ENCODE measurements around the gene PTPRG. TPM values are rescaled to one million over a fixed set of nuclear protein-coding genes. Genes with fewer than 3 reads are reported as not detected.

The PTPRG gene
- total and polyA plus RNA-seq, 2 of the 13 experiments (the other 11 are each of a cell fraction or from before 2014, with no cell fraction given), result 8.0 to 25.3 TPM

DNA sequence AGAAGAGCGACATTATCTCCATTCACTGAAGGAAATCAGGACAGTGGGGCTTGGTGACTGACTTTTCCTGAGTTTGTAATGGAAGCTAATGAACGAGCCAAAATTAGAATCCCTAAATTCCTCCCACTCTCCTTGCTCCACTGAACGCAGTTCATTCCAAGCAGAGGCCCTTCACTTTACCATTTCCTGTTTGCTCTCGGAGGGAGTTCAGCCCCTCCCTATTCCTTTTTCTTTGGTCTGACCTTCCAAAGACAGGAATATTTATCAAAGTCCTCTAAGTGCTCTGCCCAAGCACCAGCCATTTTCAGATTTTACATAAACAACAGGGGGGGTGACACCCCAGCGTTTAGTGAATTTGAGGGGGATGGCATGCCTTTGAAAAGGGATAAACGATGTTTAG is 24.0 kb upstream of the PTPRG start:
- no peaks in the 10 kb centered on the region for H3K9me3 ChIP-seq (ENCODE audit: low read length)
- H3K27ac ChIP-seq (ENCODE audit: extremely low read length, insufficient read depth, low read length), result no peak overlapping the region
- DNase-seq (ENCODE audit: low spot score) (no peak), FAIRE-seq (no peak), ATAC-seq (no peak)
- no peaks in the 10 kb centered on the region for H3K79me2 ChIP-seq (ENCODE audit: insufficient read depth, low read length)
- ChIA-PET CTCF (ENCODE audit: low intra/inter-chr PET ratio, low total read pairs) (no interaction called here), POLR2A (no interaction called here)
- no peak overlapping the region for H2AFZ ChIP-seq (ENCODE audit: low read length)
- no peak overlapping the region for H3K9ac ChIP-seq (ENCODE audit: insufficient read depth, low read depth, low read length)
- H3K4me3 ChIP-seq (replicated peaks in 1 of 3; ENCODE audit: insufficient read depth in 1 of 3, low read depth in 2 of 3, low read length in 3 of 3), result no peak overlapping the region
- in situ Hi-C loops (cut with HindIII; ENCODE audit: extremely low pct_ligation_motif_present, low pct_unique_long_range_greater_than_20kb) (no loop called here), intact Hi-C loops (cut with micrococcal nuclease; ENCODE audit: unreplicated experiment) (no loop called here)
- no peaks in the 10 kb centered on the region for H4K20me1 ChIP-seq (ENCODE audit: insufficient read depth, low read length)
- BruUV-seq (replicated peaks), result no TSS peak
- H3K4me2 ChIP-seq (ENCODE audit: low read depth, low read length), result peak overlapping the region; percentile 62
- no peaks in the 10 kb centered on the region for H3K36me3 ChIP-seq (replicated peaks in 1 of 2; ENCODE audit: control insufficient read depth in 1 of 2, insufficient read depth in 2 of 2, low read length in 2 of 2)
- no peaks in the 10 kb centered on the region; a peak in 1 of 5 replicates for H3K27me3 ChIP-seq (ENCODE audit: control insufficient read depth in 1 of 2, insufficient read depth in 2 of 2, low read length in 2 of 2)
- 28% methylated on average over 6 of the region's 6 CpGs for WGBS (ENCODE audit: low lambda C conversion rate)
- H3K4me1 ChIP-seq (ENCODE audit: insufficient read depth, low read length), result peaks cover 14% of the 10 kb centered on the region
- 0 out of 2 replicates have a peak, but pooled peaks have one; percentile 20 for TF ChIP-seq ELF3 (CRISPR knock-in tag; IDR thresholded peaks at IDR 0.05)
- TF ChIP-seq SNAPC4 (CRISPR knock-in tag; IDR thresholded peaks at IDR 0.05), result no peak
- TF ChIP-seq ETV5 (CRISPR knock-in tag; IDR thresholded peaks at IDR 0.05; ENCODE audit: borderline replicate concordance), result peak; percentile 44; the same call in 1 of the 2 replicates
- TF ChIP-seq, protein P1, sequence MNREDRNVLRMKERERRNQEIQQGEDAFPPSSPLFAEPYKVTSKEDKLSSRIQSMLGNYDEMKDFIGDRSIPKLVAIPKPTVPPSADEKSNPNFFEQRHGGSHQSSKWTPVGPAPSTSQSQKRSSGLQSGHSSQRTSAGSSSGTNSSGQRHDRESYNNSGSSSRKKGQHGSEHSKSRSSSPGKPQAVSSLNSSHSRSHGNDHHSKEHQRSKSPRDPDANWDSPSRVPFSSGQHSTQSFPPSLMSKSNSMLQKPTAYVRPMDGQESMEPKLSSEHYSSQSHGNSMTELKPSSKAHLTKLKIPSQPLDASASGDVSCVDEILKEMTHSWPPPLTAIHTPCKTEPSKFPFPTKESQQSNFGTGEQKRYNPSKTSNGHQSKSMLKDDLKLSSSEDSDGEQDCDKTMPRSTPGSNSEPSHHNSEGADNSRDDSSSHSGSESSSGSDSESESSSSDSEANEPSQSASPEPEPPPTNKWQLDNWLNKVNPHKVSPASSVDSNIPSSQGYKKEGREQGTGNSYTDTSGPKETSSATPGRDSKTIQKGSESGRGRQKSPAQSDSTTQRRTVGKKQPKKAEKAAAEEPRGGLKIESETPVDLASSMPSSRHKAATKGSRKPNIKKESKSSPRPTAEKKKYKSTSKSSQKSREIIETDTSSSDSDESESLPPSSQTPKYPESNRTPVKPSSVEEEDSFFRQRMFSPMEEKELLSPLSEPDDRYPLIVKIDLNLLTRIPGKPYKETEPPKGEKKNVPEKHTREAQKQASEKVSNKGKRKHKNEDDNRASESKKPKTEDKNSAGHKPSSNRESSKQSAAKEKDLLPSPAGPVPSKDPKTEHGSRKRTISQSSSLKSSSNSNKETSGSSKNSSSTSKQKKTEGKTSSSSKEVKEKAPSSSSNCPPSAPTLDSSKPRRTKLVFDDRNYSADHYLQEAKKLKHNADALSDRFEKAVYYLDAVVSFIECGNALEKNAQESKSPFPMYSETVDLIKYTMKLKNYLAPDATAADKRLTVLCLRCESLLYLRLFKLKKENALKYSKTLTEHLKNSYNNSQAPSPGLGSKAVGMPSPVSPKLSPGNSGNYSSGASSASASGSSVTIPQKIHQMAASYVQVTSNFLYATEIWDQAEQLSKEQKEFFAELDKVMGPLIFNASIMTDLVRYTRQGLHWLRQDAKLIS (CRISPR knock-in tag; IDR thresholded peaks at IDR 0.05), result no peak
- TF ChIP-seq TSC22D2 (CRISPR knock-in tag; IDR thresholded peaks at IDR 0.05; ENCODE audit: borderline replicate concordance), result no peak
- TF ChIP-seq ZBTB7A (CRISPR knock-in tag; IDR thresholded peaks at IDR 0.05), result no peak
- TF ChIP-seq GABPA (IDR thresholded peaks at IDR 0.05; ENCODE audit: low read depth, low read length), result no peak
- 0 out of 2 replicates have a peak, but pooled peaks have one; percentile 10 for TF ChIP-seq GABPA (CRISPR knock-in tag; IDR thresholded peaks at IDR 0.05; ENCODE audit: low read depth)
- no peak for TF ChIP-seq TERF1 (CRISPR knock-in tag; IDR thresholded peaks at IDR 0.05)
- peak; percentile 26; the same call in 1 of the 2 replicates for TF ChIP-seq ARID5B (CRISPR knock-in tag; IDR thresholded peaks at IDR 0.05)
- TF ChIP-seq CAMTA2 (CRISPR knock-in tag; IDR thresholded peaks at IDR 0.05; ENCODE audit: borderline replicate concordance), result no peak

Data from HepG2 (cell line).